AG10803 (cell line): ENCODE results near the gene LRP5.
A peak's percentile ranks its signal among the peaks of the same experiment; 100 is the strongest.

ENCODE experiments used
- DNase-seq: peaks from one replicate; pipeline ENCODE4 v3.0.0; 2010; ENCODE audit warnings: low read depth
- H3K4me3 ChIP-seq: 2 replicates; pipeline ENCODE4 v1.5.1; 2011; ENCODE audit warnings: mild to moderate bottlenecking, low read length, control low read depth
- TF ChIP-seq, protein P1 (sequence below): conservative IDR thresholded peaks from 2 replicates; pipeline ENCODE4 v1.5.1; 2011; ENCODE audit warnings: mild to moderate bottlenecking, low read length, control low read depth, inconsistent platforms

Gene LRP5

GRCh38 chr11:68381716-68382115 is 69.3 kb downstream of the LRP5 start:
- TF ChIP-seq, protein P1, sequence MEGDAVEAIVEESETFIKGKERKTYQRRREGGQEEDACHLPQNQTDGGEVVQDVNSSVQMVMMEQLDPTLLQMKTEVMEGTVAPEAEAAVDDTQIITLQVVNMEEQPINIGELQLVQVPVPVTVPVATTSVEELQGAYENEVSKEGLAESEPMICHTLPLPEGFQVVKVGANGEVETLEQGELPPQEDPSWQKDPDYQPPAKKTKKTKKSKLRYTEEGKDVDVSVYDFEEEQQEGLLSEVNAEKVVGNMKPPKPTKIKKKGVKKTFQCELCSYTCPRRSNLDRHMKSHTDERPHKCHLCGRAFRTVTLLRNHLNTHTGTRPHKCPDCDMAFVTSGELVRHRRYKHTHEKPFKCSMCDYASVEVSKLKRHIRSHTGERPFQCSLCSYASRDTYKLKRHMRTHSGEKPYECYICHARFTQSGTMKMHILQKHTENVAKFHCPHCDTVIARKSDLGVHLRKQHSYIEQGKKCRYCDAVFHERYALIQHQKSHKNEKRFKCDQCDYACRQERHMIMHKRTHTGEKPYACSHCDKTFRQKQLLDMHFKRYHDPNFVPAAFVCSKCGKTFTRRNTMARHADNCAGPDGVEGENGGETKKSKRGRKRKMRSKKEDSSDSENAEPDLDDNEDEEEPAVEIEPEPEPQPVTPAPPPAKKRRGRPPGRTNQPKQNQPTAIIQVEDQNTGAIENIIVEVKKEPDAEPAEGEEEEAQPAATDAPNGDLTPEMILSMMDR, result no peak
- no peak for DNase-seq
- H3K4me3 ChIP-seq, result no peak overlapping the region

DNA sequence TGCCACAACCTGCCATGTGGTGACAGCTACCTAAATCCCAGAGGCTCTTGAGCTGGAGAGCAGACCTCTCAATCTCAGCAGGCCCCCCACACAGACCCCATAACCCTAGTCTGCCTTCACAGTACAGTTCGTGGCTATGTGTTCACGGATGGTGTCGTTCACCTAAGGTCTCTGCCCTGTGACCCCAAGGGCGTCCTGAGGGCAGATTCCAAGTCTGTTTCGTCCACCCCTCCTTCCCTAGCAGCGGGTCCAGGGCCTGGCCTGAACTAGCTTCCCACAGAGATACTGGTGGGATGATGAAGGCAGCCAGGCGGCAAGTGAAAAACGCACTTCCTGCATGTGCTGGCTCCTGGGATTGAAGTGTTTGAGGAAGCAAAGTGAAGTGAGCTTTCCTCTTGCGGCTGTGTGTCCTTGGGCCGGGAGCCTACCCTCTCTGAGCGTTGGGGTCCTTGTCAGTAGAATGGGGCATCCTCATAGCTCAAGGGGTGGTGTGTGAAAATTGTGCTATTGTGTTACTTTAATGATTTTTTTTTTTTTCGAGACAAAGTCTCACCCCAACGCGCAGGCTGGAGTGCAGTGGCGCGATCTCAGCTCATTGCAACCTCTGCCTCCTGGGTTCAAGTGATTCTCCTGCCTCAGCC is 70.1 kb downstream of the LRP5 start:
- no peak overlapping the region for H3K4me3 ChIP-seq
- TF ChIP-seq, protein P1, result no peak
- no peak for DNase-seq

DNA sequence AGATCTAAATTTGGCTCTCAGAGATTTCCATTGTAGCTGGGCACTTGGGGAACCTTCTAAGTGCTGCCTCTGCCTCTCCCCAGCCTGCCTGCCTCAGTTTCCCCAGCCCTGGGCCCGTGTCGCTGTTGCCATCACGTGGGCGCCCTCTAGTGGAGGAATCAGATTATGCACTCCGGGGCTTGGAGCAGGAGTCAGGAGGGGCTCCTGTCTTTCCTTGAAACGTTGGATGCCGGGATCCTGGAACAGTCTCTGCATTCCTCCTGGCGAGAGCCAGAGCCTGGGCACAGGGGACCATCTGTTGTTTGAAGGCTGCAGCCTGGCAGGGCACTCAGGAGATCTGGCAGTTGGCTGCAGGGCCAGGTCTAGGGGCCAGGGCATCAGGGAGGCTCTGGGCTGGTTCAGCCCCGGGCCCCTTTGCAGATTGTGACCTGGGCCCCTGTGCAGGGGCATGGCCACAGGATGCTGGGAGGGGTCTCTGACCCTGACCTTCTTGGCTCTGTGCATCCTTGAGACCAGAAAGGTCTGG is 71.6 kb downstream of the LRP5 start:
- no peak overlapping the region for H3K4me3 ChIP-seq
- DNase-seq, result peak; percentile 45
- TF ChIP-seq, protein P1, result peak; percentile 91

DNA sequence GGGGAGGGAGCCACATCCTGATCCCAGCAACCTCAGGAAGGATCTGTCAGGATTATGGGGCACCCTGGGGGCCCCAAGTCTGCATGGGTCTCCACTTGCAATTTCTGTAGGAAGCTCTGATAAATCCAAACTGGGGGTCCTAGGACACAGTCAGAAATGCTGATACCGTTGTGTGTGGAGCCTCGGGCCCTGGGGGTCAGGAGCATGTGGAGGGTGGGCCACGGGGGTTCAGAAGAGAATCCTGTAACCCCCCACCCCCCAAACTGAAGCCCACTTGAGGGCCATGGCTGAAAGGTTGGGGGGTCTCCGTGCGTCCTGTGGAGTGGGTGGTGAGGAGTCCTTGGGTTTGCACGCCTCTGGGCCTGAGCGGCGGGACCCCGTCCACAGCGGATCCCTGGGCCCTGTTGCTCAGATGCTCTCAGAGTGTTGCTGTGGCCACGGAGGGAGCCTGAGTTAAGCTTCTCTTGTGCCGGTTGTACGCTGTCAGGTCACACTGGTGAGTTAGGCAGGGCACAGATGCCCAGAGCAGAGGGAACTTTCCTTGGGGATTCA is 72.2 kb downstream of the LRP5 start:
- TF ChIP-seq, protein P1, result no peak
- H3K4me3 ChIP-seq, result no peak overlapping the region
- DNase-seq, result no peak

DNA sequence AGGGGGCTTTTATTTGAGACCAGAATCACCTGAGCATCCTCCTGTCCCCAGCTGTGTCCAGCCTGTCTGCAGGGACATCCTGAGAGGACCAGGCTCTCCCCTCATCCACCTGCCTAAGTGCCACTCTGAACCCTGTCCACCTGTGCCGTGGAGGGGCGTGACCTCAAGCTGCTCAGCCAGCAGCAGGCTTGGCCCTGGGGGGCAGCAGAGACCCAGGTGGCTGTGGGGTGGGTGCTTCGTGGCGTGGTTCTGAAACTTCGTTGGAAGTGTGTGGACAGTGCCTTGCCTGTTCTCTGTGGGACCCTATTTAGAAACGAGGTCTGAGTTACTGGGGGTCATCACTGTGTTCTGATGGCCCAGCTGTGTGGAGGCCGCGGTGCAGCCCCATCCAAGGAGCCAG is 72.7 kb downstream of the LRP5 start:
- DNase-seq, result no peak
- no peak overlapping the region for H3K4me3 ChIP-seq
- TF ChIP-seq, protein P1, result no peak

- H3K4me3 ChIP-seq, result no peak overlapping the region
- TF ChIP-seq, protein P1, result no peak
- no peak for DNase-seq
Measured at GRCh38 chr11:68386331-68386978, 74.1 kb downstream of the LRP5 start.

GRCh38 chr11:68387840-68388239 is 75.4 kb downstream of the LRP5 start:
- no peak overlapping the region for H3K4me3 ChIP-seq
- DNase-seq, result no peak
- TF ChIP-seq, protein P1, result no peak
